Measurements from ENCODE around the gene STARD9.

DNA sequence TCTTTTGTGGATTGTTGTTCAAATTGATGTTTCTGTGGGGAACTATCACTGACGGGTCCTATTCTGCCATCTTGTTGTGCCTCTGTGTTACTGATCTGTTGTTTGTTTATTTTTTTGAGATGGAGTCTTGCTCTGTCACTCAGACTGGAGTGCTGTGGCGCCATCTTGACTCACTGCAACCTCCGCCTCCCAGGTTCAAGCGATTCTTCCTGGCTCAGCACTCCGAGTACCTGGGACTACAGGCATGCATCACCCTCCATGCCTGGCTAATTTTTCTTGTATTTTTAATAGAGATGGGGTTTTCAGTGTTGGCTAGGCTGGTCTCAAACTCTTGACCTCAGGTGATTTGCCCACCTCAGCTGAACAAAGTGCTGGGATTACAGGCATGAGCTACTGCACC lies 129.9 kb downstream of the STARD9 start:
- no peak for TF ChIP-seq FOXM1 (IDR thresholded peaks at IDR 0.05; ENCODE audit: low read depth, low read length)
- no peak for TF ChIP-seq JUND (IDR thresholded peaks at IDR 0.05; ENCODE audit: low read depth, low read length)
- TF ChIP-seq FOS (IDR thresholded peaks at IDR 0.05; ENCODE audit: borderline replicate concordance, extremely low read depth, insufficient read length) = no peak
- no peak for TF ChIP-seq POLR2AphosphoS5 (IDR thresholded peaks at IDR 0.05; ENCODE audit: low read length)
- TF ChIP-seq, protein P1, sequence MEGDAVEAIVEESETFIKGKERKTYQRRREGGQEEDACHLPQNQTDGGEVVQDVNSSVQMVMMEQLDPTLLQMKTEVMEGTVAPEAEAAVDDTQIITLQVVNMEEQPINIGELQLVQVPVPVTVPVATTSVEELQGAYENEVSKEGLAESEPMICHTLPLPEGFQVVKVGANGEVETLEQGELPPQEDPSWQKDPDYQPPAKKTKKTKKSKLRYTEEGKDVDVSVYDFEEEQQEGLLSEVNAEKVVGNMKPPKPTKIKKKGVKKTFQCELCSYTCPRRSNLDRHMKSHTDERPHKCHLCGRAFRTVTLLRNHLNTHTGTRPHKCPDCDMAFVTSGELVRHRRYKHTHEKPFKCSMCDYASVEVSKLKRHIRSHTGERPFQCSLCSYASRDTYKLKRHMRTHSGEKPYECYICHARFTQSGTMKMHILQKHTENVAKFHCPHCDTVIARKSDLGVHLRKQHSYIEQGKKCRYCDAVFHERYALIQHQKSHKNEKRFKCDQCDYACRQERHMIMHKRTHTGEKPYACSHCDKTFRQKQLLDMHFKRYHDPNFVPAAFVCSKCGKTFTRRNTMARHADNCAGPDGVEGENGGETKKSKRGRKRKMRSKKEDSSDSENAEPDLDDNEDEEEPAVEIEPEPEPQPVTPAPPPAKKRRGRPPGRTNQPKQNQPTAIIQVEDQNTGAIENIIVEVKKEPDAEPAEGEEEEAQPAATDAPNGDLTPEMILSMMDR (IDR thresholded peaks at IDR 0.05 in 2 of 3, conservative IDR thresholded peaks at IDR 0.05 in 1 of 3; ENCODE audit: control insufficient read depth in 2 of 3, extremely low read depth in 1 of 3, insufficient read depth in 1 of 3, low read depth in 3 of 3, low read length in 3 of 3) = no peak

All from GM12878 (cell line).